Regular cardiac myocyte (primary cell): ENCODE data around the gene WNT9B. TPM values are rescaled to one million over a fixed set of nuclear protein-coding genes. Genes with fewer than 3 reads are reported as not detected.

Source experiments
- total RNA-seq: library from RNA; depleted of rRNA; stranded (reverse); fragments of >200 nt; gene quantifications from 2 replicates; pipeline ENCODE4 v1.2.3, GENCODE V29; 2014

WNT9B gene, protein sequence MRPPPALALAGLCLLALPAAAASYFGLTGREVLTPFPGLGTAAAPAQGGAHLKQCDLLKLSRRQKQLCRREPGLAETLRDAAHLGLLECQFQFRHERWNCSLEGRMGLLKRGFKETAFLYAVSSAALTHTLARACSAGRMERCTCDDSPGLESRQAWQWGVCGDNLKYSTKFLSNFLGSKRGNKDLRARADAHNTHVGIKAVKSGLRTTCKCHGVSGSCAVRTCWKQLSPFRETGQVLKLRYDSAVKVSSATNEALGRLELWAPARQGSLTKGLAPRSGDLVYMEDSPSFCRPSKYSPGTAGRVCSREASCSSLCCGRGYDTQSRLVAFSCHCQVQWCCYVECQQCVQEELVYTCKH
- total RNA-seq: under 0.01 TPM in 1 of 2 replicates, not detected in the other

DNA sequence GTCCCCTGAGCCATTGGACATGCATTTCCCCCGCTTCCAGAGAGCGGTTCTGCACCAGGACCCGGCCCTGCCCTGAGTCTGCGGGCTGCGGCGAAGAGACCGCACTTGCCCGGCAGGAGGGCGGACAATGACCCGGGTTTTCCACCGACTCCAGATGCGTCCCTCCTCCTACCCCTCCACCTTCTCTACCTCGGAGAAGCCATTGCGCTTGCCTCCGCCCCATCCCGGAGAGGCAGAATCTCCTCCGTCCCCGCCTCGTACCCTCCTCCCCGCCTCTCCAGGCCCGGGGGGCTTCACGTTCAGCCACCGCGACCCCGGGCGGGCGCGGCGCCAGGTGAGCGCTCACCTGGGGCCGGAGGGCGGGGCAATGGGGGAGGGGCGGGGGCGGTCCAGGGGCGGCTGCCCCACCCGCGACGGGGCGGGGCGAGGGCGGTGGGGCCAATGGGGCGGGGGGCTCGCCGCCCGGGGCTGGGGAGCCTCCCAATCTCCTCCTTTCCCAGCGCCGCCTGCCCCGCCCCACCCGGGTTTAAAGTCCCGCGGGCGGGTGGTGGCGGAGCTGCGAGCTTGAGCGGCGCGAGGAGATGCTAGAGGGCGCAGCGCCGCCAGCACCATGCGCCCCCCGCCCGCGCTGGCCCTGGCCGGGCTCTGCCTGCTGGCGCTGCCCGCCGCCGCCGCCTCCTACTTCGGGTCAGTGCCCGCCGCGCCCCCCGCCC is at the start of gene WNT9B:
Gene WNT9B (plus strand): TSS at position 555 of the 713 bp plus-strand sequence. CDS start 56 bp downstream, at position 611.

DNA sequence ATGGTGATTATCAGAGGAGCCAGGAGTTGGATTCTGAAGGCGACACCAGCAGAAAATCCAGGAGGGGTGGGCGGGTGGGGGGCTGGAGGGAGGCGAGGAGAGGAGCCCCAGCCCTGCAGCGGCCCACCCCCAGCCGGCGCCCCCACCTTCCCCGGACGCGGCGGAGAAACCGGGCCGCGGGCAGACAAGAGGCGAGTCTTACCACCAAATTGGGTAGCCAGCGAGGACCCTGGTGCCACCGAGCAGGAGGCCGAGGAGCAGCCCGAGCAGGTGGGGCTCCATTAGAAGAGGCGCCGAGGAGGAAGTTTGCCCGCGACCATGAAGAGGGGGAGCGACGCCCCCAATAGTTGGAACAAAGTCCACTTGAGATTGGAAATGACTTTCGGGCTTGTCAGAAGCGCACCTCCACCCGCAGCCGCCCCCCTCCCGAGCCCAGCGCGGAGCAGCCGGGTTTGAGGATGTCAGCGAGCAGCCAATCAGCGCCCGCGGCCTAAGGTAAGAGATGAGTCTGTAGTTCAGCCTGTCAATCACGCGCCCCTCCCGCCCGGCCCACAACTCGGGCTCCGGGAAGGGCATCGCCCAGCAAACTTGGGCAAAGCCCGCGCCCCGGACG is 33.0 kb upstream of the WNT9B start, which contains the start of gene WNT3:
Gene WNT3 (minus strand): TSS at position 377 of the 613 bp plus-strand sequence. CDS start 95 bp downstream, at position 282.

DNA sequence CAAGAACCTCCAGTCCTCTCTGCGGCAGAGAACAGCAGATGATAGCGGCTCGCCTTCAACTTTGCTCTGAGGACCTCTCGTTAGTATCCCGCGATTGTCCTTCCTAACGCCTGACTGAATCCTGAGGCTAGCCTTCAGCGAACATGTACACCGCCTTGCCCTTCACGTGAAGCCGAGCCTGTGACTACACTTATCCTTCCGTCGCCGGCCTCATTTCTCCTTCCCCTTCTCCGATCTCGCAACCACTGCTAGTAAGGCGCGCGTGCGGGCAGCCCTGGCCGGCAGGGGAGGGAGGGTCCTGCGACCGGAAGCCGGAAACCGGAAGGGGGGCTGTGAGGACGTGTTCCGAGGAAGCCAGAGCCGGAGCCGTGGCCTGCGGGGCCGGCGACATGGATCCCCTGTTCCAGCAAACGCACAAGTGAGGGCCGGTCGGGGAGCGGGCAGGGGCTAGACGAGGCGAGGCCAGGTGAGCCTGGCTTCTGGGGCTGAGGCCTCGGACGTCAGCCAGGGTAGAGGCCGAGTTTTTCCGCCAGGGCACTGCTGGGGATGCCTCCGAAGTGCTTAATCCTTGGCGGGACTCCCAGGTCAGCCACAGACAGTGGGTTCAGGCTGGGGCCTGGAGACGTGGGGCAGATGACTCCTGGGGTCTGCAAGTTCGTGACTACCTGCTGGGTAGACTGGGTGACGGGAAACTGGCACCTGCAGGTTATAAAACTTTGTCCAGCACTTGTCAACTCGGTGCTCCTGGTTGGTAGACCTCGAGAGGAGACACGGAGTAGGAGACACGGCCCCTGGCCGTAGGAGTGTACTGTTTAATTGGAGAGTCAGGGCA is 71.6 kb downstream of the WNT9B start, which contains the start of gene GOSR2:
Gene GOSR2 (plus strand): TSS at position 357 of the 832 bp plus-strand sequence. CDS start 33 bp downstream, at position 390.

Other genes with a start within 250 kb of the WNT9B start
- 1.2 and 2.0 TPM in 2 replicates for gene WNT3, start 32.9 kb upstream of the WNT9B start, total RNA-seq
- gene GOSR2, start 71.6 kb downstream of the WNT9B start, total RNA-seq: 52.1 and 60.8 TPM in 2 replicates
- not detected in 2 replicates for gene RPRML, start 127.7 kb downstream of the WNT9B start, total RNA-seq